ENCODE data around the gene CDK14.

DNA sequence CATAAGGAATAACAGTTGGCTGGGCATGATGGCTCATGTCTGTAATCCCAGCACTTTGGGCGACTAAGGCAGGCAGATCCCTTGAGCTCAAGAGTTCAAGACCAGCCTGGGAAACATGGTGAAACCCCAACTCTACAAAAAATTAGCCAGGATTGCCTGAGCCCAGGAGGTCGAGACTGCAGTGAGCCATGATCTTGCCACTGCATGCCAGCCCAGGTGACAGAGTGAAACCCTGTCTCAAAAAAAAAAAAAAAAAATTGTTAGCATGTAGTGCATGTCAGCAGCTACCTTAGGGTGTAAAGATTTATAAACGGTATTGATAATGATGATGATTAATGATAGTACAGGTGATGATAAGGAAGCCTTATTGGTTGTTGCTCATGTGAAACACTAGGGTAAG, 336.9 kb downstream of the CDK14 start:
- TF ChIP-seq POLR2A (IDR thresholded peaks at IDR 0.05) (no peak), POLR2AphosphoS5 (IDR thresholded peaks at IDR 0.05) (no peak), EP300 (IDR thresholded peaks at IDR 0.05) (no peak)
- TF ChIP-seq, protein P1, sequence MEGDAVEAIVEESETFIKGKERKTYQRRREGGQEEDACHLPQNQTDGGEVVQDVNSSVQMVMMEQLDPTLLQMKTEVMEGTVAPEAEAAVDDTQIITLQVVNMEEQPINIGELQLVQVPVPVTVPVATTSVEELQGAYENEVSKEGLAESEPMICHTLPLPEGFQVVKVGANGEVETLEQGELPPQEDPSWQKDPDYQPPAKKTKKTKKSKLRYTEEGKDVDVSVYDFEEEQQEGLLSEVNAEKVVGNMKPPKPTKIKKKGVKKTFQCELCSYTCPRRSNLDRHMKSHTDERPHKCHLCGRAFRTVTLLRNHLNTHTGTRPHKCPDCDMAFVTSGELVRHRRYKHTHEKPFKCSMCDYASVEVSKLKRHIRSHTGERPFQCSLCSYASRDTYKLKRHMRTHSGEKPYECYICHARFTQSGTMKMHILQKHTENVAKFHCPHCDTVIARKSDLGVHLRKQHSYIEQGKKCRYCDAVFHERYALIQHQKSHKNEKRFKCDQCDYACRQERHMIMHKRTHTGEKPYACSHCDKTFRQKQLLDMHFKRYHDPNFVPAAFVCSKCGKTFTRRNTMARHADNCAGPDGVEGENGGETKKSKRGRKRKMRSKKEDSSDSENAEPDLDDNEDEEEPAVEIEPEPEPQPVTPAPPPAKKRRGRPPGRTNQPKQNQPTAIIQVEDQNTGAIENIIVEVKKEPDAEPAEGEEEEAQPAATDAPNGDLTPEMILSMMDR (IDR thresholded peaks at IDR 0.05) = no peak
